ENCODE measurements around the gene LTC4S.

The LTC4S gene

GRCh38 chr5:179796877-179797608, 3.3 kb downstream of the LTC4S start:
- no peak for DNase-seq

GRCh38 chr5:179797741-179798140, 4.0 kb downstream of the LTC4S start:
- DNase-seq: no peak

GRCh38 chr5:179798144-179798770, 4.5 kb downstream of the LTC4S start:
- DNase-seq: no peak

- DNase-seq: no peak
Measured at GRCh38 chr5:179798771-179799643, 5.2 kb downstream of the LTC4S start.

- DNase-seq: no peak
Measured at GRCh38 chr5:179799644-179799973, 5.8 kb downstream of the LTC4S start.

- no peak for DNase-seq
Measured at GRCh38 chr5:179800071-179800695, 6.4 kb downstream of the LTC4S start.

- DNase-seq: no peak
Measured at GRCh38 chr5:179800696-179801201, 7.0 kb downstream of the LTC4S start.

GRCh38 chr5:179801304-179802206, 7.8 kb downstream of the LTC4S start:
- DNase-seq: peak; percentile 36

- no peak for DNase-seq
Measured at GRCh38 chr5:179802207-179802883, 8.6 kb downstream of the LTC4S start.

- no peak for DNase-seq
Measured at GRCh38 chr5:179802950-179803562, 9.3 kb downstream of the LTC4S start.

- DNase-seq: no peak
Measured at GRCh38 chr5:179803651-179804554, 10.1 kb downstream of the LTC4S start.

GRCh38 chr5:179804555-179804947, 10.8 kb downstream of the LTC4S start:
- DNase-seq: no peak

- DNase-seq: no peak
Measured at GRCh38 chr5:179805070-179805528, 11.3 kb downstream of the LTC4S start.

GRCh38 chr5:179805529-179806249, 11.9 kb downstream of the LTC4S start:
- peak; percentile 57 for DNase-seq

- DNase-seq: peak; percentile 67
Measured at GRCh38 chr5:179806250-179807048, 12.7 kb downstream of the LTC4S start, which contains the start of gene MGAT4B. TSS of gene MGAT4B (minus strand) at chr5:179806866. CDS start at chr5:179806583, 283 bp downstream.

GRCh38 chr5:179812135-179812825, 18.5 kb downstream of the LTC4S start:
- DNase-seq: no peak

- DNase-seq: no peak
Measured at GRCh38 chr5:179812997-179813607, 19.3 kb downstream of the LTC4S start.

All from midbrain (tissue), 1 donor.